ENCODE results near the gene LAX1.
A peak's percentile ranks its signal among the peaks of the same experiment; 100 is the strongest.
"Not testable (repeated sequence)": the region's sequence is repeated elsewhere in the genome, so short reads cannot be mapped to it uniquely, and the experiment has no call there.

Gene LAX1, protein sequence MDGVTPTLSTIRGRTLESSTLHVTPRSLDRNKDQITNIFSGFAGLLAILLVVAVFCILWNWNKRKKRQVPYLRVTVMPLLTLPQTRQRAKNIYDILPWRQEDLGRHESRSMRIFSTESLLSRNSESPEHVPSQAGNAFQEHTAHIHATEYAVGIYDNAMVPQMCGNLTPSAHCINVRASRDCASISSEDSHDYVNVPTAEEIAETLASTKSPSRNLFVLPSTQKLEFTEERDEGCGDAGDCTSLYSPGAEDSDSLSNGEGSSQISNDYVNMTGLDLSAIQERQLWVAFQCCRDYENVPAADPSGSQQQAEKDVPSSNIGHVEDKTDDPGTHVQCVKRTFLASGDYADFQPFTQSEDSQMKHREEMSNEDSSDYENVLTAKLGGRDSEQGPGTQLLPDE

DNA sequence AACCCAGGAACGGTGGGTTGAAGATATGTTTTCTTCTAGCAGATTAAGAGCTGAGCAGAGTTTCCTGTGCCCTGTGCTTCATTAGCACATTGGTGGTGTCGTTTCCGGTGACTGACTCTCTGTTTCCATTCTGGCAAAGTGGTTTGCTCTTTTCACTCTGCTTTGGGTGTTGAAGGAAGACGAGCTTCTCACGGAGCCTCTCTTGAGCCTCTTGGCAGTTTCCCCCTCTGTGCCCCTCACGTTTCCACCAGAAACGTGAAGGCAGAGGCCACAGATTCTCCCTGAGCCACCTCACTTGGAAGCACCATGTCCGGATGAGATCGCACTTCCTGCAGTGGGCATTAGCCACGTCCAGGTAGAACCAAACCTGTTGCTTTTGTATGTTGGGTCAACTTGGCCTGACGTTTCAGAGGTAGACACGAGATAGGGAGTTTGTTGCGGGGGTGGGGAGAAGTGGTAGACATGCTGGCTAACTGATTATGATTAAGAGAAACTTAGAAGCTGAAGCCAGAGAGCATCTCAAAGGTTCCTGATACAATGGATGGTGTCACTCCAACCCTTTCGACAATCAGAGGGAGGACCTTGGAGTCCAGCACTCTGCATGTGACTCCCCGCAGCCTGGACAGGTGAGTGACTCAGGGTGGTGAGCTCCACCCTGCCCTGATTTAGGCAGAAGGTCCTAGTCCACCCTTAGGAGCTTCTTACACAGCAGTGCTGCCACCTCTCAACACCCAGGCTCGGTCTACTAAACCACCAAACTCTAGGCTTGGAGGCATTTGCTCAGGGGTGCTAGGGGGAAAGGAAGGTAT lies at the start of gene LAX1:
Gene LAX1, plus strand, starts transcription at position 155 of the 809 bp plus-strand sequence. Its CDS starts 383 bp downstream, at position 538.
- DNase-seq: peak; percentile 91

DNA sequence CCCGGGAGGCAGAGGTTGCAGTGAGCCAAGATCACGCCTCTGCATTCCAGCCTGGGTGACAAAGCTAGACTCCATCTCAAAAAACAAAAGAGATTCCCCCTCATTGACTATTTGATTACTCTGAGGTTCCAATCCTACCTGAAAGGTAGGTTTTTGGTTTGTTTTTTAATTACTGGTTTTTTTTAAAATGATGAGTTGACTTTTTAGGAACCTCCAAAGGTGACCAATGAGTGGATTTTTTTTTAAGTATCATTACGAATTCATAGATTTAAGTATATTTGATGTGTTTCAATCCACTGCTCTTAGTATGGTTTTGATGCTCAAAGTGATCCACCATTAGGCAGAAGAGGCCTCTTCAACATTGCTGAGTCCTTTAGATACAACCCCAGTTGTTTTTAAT lies 47.9 kb upstream of the LAX1 start:
- DNase-seq: no peak

DNA sequence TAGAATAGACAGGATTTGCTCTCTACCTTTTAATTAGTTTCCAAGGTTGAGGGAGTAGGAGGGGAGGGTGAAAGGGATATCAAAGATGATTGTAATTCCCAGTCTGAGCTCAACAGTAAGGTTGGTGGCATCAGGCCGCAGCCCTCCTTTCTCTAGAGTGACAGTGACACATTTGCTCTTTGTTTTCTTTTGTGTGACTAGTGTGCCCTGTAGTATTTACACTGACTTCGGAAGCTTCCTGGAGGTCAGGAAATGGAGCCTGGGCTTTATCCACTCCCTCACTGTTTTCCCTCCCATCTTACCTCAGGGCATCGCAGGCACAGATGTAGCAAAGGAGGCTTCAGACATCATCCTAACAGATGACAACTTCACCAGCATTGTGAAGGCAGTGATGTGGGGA lies 44.7 kb upstream of the LAX1 start:
- DNase-seq: no peak

DNA sequence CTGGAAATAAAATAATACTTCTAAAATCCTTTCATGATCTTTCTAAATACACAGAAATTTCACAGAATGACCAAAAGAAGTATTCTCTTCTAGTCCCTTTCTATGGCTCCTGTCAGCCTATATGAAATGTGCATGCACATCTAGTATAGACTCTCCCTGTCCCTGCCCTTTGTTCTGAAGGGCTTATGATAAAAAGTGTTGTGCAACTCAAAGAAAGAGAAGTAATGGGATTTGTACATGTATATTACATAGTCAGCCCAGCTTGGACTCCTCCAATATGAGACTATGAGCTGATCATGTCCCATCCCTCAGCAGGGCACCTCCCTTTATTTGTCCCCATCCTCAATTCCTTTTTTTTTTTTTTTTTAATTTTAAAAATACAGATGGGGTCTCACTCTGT lies 42.1 kb upstream of the LAX1 start:
- DNase-seq: no peak

DNA sequence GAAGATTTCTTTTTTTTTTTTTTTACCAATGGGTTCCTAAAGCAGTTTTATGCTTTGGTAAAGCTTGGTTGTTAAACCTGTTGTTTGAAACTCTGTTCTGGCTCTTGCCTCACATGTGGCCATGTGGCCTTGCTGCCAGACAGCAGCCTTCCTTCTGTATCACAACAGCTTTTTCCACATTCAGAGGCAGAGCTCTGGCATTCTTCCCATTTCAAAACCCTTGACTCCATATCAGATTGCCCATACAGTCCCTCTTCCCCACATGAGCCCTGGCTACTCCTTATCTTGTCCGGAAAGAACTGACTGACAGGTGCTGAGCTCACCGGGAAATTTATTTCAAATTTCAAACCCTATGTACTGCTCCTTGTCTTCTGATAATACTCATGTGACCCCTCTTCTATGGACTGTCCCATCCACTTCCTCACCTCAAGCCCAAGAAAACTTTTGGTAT lies 38.5 kb upstream of the LAX1 start:
- DNase-seq: no peak

DNA sequence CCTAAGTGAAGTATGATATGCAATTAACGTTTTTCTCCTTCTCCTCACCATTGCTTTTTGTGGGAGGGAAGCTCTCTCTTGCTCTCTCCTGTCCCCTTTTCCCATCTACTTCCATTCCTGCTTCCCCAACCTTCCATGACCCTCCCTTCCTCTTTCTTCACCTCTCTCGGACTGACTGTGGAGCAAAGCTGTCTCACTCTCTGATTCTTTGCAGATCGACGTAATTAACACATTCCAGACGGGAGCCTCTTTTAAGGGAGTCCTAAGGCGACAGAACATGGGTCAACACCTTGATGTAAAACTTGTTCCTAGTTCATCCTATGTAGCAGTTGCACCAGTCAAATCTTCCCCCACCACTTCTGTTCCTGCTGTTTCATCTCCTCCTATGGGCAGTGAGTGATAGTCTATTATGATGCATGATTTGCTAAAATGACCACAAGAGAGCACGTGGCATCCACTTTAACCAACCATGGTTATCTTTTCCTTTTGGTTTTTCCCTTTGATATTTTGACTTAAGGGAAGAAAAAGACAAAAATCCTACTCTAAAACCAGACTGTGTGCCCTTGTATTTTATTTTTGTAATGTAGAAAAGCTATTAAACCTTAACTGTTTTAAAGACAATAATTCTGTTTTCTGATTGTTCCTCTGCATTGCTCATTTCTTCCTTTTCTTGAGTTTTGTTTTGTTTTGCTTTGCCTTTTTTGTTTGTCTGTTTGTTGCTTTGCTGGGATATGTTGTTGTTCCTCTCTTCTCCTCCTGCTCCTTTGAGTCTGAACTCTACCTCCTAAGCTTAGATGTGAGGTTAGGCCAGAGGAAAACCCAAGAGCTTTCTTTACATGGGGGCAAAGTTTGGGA lies 31.7 kb upstream of the LAX1 start:
- no peak for DNase-seq

DNA sequence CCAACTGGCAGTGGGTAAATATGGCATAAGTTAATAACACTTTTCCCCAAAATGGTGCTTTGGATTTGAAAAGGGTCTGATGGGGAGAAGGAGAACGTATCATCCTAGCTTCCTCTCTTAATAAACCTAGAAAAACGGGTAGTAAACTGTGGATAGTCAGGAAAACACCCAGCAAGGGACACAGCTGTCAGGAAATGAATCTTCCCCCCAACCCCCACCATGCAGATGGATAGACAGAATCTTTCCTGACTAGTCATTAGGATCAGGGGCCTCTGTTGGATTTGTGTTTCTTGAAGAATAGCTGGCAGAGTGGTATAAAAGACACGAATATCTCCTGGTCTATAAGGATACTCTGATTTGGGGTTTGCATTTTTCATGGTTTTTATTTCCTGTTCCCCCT lies 22.5 kb upstream of the LAX1 start:
- no peak for DNase-seq

DNA sequence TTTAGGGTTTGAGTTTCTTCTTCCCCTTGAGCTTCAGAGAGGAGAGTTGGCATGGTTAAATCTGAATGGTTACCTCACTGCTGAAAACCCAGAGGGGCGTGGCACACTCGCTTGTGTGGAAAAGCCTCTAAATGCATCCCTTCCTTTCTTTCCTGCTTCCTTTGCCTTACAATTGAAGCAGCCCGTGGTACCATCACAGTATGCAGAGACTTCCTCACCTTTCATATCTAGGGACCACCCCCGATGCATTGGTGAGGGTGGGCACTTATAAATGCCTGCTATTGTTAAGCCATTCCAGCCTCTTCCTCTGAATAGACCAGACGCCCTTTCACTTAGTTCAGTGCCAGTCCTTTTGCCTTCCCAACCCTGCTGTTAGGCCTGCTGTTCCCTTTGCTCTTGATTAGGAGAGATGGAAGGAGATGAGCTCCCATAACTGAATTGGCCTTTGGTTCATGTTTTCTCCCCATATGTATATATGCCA lies 21.9 kb upstream of the LAX1 start:
- DNase-seq: no peak

DNA sequence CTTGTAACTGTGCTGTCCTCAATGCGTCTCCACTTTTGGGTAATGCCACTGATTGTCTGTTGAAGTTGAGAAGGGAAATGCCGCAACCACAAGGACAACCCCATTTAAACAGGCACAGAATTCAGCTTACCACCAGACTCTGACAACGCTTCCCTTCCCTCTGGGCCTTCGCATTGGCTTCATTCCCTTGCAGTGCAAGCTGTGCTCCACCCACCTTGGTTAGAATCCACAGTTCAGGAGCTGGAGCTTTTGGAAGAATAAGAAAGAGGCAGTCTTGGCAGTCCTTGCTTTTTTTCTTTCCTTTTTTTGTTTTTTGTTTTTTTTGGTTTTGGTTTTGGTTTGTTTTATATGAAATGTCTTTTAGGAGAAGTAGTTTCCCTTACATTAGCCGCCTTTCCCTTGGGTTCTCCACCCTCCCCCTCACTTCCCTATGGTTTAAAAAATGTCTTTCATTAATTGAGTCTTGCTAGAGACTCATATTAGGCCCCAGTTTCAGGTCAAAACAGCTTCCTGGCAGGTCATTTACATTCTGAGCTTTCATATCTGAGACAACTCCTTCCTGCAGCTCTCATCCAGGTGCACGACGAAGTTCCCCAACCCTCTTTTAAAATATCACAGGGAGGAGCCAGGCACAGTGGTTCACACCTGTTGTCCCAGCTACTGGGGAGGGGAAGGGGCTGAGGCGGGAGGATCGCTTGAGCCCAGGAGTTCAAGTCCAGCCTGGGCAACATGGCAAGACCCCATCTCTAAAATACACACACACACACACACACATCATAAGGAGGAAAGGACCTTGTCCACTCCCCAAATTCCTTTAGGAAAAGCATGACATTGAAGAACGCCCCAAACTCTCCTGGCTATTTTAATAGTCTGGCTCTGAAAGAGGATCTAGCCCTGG lies 20.7 kb upstream of the LAX1 start:
- peak; percentile 64 for DNase-seq

DNA sequence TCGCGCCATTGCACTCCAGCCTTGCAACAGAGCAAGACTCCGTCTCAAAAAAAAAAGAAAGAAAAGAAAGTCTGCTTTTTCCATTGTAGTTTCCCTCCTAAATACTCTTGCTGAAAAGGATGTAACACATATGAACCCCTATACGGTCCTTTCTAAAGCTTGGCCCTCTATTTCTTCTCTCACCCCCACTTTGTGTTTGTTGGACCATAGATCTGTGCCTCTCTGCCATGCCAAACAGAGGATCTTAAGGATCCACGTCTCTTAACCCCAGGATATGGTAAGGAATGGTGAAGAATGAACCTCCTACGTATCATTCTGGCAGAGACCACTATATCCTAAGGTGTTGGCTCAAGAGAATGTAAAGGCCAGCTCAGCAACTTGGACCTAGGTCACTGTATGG lies 18.7 kb upstream of the LAX1 start:
- DNase-seq: no peak

DNA sequence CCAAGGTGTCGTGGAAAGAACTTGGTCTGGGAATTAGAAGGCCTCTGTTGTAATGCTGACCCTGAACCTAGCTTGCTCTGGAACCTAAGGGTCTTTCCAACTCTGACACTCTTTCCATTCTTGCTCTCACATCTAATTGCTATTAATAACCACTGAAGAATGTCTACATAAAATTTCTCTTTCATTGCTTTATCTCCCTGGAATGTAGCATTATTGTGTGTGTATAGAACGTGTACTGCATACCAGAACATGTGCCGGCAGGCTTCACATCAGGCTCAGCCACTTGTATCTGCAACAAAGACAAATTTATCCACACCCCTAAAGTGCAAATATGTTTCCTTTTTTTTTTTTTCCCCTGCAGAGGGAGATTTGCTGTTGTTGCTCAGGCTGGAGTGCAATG lies 13.9 kb upstream of the LAX1 start:
- no peak for DNase-seq

DNA sequence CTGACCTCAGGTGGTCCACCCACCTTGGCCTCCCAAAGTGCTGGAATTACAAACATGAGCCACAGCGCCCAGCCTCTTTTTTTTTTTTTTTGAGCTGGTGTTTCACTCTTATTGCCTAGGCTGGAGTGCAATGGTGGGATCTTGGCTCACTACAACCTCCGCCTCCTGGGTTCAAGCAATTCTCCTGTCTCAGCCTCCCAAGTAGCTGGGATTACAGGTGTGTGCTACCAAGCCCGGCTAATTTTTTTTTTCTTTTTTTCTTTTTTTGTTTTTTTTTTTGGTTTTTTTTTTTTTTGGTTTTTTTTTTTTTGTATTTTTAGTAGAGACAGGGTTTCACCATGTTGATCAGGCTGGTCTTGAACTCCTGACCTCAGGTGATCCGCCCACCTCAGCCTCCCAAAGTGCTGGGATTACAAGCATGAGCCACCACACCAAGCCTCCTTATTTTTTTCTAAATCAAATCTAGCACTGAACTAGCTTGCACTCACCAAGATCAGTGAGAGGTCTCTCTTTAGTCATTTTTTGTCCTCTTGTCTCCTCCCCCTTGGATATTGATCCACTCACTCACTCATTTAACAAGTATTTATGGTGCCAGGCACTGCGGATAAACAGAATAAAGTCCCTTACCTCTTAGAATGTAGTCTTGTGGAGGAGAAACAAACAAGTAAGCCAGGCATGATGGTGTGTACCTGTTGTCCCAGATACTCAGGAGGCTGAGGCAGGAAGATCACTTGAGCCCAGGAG lies 13.2 kb upstream of the LAX1 start:
- DNase-seq: not testable (repeated sequence)

DNA sequence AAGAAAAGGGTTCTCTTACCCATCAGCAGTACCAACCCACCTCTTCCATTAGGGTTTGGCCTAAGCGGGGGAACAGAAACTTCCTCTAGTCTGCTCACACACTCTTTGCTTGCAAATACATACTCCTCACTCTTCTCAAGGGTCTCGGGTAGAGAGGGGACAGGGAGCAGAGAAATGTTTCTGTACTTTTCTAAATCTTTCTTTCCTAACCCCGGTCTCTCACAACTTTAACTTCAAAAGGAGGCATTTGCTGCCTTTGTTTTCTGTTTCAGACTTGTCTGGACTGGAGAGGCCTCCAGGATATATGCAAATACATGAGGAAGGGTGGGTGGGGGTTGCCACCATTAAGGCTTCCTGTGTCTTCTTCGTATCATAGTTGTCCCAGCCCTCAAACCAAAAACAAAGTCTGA lies 10.5 kb upstream of the LAX1 start:
- peak; percentile 69 for DNase-seq

DNA sequence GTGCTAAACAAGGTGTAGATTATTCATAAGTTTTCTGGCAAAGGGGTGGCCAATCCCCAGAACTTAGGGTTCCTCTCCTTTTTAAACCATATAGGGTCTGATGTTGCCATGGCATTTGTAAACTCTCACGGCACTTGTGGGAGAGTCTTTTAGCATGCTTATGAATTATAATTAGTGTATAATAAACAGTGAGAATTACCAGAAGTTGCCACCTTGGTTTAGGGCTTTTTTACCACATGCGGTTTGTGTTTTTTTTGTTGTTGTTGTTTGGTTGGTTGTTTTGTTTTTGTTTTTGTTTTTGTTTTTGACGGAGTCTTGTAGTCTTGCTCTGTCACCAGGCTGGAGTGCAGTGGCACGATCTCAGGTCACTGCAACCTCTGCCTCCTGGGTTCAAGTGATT lies 8.9 kb upstream of the LAX1 start:
- no peak for DNase-seq

DNA sequence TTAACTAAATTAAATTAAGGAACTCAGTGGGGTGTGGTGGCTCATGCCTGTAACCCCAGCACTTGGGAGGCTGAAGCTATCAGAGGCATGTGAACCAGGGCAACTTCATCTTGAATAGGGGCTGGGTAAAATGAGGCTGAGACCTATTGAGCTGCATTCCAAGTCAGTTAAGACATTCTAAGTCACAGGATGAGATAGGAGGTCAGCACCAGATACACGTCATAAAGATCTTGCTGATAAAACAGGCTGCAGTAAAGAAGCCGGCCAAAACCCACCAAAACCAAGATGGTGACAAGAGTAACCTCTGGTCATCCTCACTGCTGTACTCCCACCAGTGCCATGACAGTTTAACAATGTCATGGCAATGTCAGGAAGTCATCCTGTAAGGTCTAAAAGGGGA lies 6.2 kb upstream of the LAX1 start:
- DNase-seq: not testable (repeated sequence)

DNA sequence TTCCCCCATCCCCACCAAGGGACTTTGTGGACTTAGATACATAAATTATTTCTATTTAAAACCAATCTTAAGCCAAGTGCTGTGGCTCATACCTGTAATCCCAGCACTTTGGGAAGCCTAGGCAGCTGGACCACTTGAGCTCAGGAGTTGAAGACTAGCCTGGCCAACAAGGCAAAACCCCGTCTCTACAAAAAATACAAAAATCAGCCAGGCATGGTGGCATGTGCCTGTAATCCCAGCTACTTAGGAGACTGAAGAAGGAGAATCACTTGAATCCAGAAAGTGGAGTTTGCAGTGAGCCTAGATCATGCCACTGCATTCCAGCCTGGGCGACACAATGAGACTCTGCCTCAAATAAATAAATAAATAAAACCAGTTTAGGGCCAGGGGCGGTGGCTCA lies 4.5 kb upstream of the LAX1 start:
- no peak for DNase-seq

DNA sequence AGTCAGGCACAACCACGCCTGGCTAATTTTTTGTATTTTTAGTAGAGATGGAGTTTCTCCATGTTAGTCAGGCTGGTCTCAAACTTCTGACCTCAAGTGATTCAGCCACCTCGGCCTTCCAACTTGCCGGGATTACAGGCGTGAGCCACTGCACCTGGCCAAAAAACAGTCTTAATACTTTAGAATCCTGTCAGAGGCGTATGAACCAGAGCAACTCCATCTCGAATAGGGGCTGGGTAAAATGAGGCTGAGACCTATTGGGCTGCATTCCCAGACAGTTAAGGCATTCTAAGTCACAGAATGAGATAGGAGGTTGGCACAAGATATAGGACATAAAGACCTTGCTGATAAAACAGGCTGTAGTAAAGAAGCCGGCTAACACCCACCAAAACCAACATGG lies 3.0 kb upstream of the LAX1 start:
- DNase-seq: not testable (repeated sequence)

DNA sequence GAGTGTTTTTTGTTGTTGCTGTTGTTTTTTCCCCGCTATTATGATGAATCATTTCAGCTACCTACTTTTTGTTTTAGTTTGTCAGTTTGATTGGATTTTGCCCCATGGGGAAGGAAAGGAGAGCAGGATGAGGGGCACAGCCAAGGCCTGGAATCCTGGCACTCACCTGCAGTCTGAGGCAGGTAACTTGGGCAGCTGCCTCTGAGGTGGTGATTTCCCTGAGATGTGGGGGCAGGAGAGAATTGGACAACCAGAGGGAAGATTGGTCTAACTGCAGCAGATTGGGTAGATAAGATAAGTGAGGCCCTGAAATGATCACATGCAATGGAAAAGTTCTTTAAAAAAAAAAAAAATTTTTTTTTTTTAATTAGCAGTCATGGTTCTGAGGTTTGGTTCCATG lies 1.5 kb upstream of the LAX1 start:
- DNase-seq: peak; percentile 64

DNA sequence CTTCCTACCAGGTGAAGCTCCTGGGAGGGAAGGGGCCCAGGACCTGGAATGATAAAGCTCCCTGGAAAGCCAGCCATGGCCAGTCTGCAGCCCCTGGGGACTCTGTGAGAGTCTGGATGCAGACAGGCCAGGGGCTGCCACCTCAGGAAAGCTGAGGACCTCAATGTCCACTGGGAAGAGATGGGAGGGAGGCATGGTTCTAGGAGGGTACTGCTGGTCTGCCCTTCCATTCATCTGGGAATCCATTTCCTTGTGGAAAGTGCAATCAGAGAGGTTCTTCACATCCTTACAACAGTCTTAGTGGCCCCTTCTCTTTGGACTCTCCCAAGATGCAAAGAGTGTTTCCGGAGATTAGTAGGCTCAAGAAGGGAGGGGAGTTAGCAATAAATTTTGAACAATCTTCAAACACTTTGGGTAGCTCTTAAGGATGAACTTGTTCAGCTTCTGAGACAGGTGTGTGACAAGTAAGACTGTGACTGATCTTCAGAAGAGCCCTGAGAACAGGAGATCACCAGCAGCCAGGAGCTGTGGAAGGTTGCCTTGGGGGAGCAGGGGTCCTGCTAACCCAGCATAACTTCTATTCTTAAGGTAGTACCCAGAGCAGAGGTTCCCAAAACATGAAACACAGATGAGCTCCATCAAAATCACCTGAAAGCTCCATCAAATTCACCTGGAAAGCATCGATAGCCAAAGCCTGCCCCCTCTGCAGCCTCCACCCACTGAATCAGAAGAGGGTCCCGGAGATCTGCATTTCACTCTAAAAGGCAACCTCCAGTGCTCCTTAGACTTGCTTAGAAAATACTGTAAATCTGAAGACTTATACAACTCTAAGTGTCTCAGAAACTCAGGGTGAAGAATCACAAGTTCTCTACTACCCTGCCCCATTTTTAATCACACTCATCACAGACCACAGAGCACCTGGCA lies 616 bp upstream of the LAX1 start:
- no peak for DNase-seq

DNA sequence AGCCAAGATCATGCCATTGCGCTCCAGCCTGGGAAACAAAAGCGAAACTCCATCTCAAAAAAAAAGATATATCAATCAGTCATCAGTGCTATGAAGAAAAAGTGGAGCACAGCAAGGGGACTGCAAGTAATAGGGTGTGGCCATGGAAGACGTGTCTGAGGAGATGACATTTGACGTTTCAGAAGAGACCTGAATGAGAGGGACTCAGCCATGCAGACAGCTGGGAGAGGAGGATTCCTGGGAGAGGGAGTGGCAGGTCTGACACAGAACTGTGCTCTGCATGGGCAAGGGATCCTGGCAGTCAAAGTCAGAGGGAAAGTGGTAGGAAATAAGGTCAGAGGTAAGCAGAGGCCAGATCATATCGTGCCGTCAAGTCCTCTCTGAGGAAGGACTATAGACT lies 3.3 kb downstream of the LAX1 start:
- DNase-seq: no peak

Data from activated effector memory CD4-positive, alpha-beta T cell treated with anti-CD3 and anti-CD28 coated beads, Interleukin-2, amount 50 U/mL, for 16 hours (primary cell).